B cell (primary cell): Measurements from ENCODE around the gene TMEM163.

Experiments
- EZH2 ChIP-seq: IDR thresholded peaks from 2 replicates; pipeline ENCODE4 v1.6.1; 2012; ENCODE audit warnings: borderline replicate concordance, low read depth, mild to moderate bottlenecking, moderate library complexity, low read length; ENCODE audit not compliant: insufficient read depth, poor library complexity, severe bottlenecking
- TF ChIP-seq, protein P1 (sequence below): fragments of 200-600 bp; IDR thresholded peaks from one replicate; pipeline ENCODE4 v1.8.0; 2022; ENCODE audit warnings: antibody characterized with exemption, mild to moderate bottlenecking

DNA sequence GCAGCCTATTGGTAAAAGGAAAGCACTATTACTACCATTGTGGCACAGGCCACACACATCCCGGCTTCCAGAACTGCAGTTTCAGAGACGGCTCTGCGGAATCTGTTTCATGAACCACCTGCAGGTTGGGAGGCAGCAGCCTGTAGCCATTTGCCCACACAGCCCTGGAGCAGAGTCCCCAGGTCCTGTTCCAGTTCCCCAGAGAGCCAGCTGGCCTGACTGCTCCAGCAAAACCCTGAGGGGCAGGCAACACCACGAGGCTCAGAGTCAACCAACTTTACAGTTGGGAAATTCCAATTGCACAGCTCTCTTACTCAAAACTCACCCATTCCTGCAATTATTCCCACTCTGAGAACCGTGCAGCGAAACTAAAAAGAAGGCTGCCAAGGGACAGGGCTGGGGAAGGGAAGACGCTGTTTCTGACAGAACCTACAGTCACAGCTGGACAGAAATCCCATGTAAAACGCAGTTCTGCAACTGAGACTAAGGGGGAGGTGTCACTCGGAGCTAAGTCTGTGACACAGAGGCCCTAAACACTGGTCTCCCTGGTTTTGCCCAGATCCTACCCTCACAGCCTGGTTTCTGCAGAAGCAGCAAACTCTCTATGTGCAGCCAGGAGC, 219.4 kb downstream of the TMEM163 start:
- TF ChIP-seq, protein P1, sequence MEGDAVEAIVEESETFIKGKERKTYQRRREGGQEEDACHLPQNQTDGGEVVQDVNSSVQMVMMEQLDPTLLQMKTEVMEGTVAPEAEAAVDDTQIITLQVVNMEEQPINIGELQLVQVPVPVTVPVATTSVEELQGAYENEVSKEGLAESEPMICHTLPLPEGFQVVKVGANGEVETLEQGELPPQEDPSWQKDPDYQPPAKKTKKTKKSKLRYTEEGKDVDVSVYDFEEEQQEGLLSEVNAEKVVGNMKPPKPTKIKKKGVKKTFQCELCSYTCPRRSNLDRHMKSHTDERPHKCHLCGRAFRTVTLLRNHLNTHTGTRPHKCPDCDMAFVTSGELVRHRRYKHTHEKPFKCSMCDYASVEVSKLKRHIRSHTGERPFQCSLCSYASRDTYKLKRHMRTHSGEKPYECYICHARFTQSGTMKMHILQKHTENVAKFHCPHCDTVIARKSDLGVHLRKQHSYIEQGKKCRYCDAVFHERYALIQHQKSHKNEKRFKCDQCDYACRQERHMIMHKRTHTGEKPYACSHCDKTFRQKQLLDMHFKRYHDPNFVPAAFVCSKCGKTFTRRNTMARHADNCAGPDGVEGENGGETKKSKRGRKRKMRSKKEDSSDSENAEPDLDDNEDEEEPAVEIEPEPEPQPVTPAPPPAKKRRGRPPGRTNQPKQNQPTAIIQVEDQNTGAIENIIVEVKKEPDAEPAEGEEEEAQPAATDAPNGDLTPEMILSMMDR = no peak
- no peak for TF ChIP-seq EZH2
